Fibroblast of peridontal ligament (primary cell): Measurements from ENCODE around the gene CCSER1.

ENCODE experiments used
- DNase-seq: peaks from one replicate; pipeline ENCODE4 v3.0.0-alpha.2; 2010; ENCODE audit errors: extremely low read depth

Gene CCSER1

DNA sequence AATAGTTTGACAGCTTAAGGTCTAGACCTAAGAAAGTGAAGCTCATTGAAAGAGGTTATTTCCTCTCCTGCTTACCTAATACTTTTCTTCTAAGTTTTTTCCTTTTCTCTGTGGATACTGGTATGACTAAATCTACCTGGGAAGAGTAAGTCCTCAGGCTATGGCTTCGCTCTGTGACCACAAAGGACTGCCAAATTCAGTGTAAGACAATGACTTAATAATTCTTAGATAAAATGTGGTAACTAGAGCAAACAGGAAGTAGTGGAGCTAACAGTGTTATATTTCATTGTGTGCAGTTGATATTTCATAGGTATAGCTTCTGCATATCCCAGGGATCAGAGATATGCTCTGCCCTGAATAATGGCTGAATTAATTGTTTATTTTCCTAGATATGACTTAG lies 418.9 kb downstream of the CCSER1 start:
- DNase-seq = no peak

- no peak for DNase-seq
Observed at GRCh38 chr4:90570615-90571014, 443.4 kb downstream of the CCSER1 start.

DNA sequence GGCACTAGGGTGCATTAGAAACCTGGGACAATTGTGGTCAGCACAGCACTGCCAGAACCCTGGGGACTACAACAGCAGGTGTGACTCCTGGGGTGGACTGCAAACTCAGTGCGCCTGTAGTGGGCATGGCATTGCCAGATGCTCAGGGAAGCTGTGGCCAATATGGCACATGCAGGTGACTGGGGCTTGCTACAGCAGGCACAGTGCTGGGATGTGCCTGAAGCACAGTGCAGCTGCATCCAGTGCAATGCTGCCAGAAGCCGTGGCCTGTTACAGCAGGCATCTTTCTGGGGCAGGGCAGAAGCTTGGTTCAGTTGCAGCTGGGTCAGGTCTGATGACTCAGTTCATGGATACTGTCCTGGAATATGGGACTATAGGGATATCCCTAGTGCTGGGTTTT lies 445.8 kb downstream of the CCSER1 start:
- no peak for DNase-seq

DNA sequence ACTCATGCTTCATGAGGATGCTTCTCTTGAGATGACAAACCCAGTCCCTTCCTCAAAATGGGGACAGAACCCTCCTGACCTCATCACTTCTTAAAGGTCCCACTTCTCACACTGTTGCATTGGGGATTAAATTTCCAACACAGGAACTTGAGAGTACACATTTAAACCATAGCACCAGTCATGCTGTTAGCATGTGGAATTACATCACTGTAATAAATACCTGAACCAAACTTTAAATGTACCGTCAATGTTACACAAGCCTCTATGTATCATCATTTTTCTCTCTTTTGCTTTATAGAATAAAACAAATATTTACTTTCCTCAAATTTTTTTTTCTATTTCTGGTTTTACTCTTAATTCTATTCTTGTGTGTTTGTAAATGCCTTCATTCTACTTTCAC lies 448.2 kb downstream of the CCSER1 start:
- DNase-seq = no peak

DNA sequence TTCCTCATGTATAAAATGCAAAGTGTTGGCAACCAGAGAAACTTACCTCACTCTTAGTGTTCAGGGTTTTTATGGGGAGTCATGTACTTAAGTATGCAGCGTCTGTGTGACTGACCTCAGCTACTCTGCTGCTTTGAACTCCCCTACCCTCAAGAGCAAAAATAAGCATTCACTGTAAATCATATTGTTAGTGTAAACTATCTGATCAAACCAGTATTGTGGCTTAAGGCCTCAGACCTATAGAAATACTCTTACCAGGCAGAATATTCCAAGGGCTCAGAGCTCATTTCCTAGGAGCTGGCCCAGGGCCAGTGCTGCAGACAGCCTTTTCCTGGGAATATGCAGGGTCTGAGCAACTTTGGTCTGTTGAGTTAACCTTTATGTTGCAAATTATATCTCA lies 453.1 kb downstream of the CCSER1 start:
- no peak for DNase-seq

GRCh38 chr4:90582087-90582486 lies 454.9 kb downstream of the CCSER1 start:
- no peak for DNase-seq

GRCh38 chr4:90584051-90584450 lies 456.9 kb downstream of the CCSER1 start:
- no peak for DNase-seq

- no peak for DNase-seq
Observed at GRCh38 chr4:90585961-90586360, 458.8 kb downstream of the CCSER1 start.

DNA sequence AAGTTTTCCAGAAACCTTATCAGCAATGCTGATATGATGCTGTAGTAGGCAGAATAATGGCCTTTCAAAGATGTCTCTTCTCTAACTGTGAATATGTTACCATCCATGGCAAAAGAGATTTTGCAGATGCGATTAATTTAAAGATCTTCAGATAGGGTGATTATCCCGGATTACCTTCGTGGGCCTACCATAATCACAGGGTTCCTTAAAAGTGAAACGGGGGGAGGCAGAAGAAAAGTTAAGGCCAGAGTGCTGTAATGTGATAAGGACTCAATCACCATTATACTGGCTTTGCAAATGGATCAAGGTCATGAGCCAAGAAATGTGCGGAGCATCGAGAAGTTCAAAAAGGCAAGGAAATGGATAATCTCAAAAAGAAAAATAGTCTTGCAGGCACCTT lies 459.6 kb downstream of the CCSER1 start:
- DNase-seq = no peak

GRCh38 chr4:90597927-90598326 lies 470.7 kb downstream of the CCSER1 start:
- DNase-seq = no peak

- DNase-seq = no peak
Observed at GRCh38 chr4:90598741-90599140, 471.5 kb downstream of the CCSER1 start.

GRCh38 chr4:90602726-90603125 lies 475.5 kb downstream of the CCSER1 start:
- DNase-seq = no peak

DNA sequence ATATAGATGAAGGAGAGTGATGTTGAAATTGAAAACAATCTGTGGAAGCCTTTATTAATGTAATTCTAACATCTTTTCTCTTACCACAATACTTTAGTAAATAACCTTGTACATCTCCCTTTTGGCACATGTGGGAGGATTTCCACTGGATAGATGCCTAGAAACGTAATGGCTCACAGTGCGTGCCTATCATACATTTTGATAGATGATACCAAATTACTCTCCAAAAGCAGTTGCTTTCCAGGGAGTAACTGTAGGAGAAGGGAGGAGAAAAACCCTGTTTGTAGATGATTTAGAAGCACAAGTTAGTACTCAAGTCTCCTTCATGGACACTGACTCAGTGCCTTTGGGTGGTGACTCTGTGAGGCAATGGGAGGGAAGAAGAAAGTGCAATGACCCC lies 476.3 kb downstream of the CCSER1 start:
- DNase-seq = no peak

GRCh38 chr4:90606781-90607180 lies 479.6 kb downstream of the CCSER1 start:
- DNase-seq = no peak

GRCh38 chr4:90614371-90614770 lies 487.2 kb downstream of the CCSER1 start:
- DNase-seq = no peak

- no peak for DNase-seq
Observed at GRCh38 chr4:90621080-90621479, 493.9 kb downstream of the CCSER1 start.

DNA sequence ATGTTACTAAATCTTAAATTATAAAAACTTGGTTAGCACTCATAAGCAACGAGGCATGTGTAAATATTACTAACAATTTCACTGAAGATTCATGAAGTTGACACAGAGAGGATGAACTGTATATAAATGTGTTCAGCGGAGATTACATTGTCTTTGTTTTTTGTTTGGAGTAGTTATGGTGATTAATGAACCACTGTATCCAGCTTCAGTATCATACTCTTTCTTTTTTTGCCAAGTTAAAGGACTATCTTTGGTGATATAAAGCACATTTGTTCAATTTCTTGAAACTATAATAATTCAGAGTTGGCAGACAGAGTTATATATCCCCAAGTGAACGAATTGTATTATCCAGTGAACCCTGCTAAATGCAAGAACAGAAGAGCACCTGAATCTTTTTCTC lies 497.6 kb downstream of the CCSER1 start:
- no peak for DNase-seq

- no peak for DNase-seq
Observed at GRCh38 chr4:90641861-90642599, 514.8 kb downstream of the CCSER1 start.

GRCh38 chr4:90643156-90643555 lies 516.0 kb downstream of the CCSER1 start:
- no peak for DNase-seq

DNA sequence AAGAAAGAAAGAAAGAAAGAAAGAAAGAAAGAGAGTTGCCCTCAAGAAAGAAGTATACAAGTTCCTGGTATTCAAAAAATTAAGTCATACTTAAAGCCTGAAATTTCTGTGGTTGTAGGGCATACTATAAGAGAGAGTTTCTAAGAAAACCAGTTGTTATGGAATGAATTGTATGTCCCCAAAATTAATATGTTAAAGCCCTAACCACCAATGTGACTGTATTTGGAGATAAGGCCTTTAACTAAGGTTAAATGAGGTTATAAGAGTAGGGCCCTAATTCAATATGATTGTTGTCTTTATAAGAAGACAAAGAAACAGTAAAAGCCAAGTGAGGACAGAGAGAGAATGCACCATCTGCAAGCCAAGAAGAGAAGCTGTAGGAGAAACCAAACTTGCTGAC lies 521.1 kb downstream of the CCSER1 start:
- DNase-seq = no peak

DNA sequence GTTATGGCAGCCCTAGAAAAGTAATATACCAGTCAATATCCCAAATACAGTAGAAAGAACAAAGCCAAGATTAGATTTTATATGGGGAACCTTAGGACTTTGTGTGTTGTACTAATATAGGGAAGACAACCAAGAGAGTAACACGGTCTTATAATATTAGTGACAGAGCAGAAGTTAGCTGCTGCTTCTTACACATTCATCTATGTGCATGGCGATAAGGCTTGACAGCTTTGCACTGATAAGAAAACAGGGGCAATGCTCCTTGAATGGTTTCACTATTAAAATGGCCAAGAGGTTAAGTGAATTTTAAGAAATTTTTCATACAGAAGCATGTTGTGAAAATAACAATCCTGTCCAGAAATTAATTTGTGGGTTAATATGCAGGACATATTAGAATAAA lies 521.6 kb downstream of the CCSER1 start:
- no peak for DNase-seq

- DNase-seq = no peak
Observed at GRCh38 chr4:90660672-90661071, 533.5 kb downstream of the CCSER1 start.

- no peak for DNase-seq
Observed at GRCh38 chr4:90670183-90670582, 543.0 kb downstream of the CCSER1 start.

DNA sequence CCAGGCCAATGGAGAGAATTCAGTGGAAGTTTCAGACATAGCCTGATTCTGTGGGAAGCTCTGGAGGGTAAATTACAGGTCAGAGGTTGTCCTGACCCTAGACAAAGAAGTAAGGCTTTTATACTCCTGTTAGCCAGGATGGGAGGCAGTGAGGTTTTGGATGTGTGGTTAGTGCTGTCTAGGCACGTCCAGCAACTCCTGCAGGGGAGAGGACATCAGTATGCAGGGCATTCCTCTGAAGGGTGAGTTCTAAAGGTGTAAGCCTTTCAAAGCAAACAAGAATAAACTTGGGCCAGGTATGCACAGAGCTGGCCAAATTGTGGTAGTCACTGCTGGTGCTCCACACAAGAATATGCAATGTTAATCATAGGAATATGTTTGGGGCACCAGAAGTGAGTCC lies 562.5 kb downstream of the CCSER1 start:
- no peak for DNase-seq
